Uterus (tissue), 4 donors: ENCODE data around the gene SACS. TPM values are rescaled to one million over a fixed set of nuclear protein-coding genes. Genes with fewer than 3 reads are reported as not detected.

Experiments used
- DNase-seq, 2 donors: peaks; one replicate each; pipeline ENCODE4 v3.0.0-alpha.2; 2019 to 2020
- H3K27ac ChIP-seq, 2 donors: fragments of 200-600 bp; sonication (generic); 1 replicate in 1 of 2; 2 replicates in 1 of 2; pipeline ENCODE4 v1.5.1; 2016 to 2018
- H3K27me3 ChIP-seq, 2 donors: fragments of 200-600 bp; sonication (generic); one replicate each; pipeline ENCODE4 v1.5.1; 2018 to 2019; ENCODE audit warnings: control low read depth in 1 of 2
- H3K36me3 ChIP-seq, 2 donors: fragments of 200-600 bp; sonication (generic); one replicate each; pipeline ENCODE4 v1.5.1; 2019; ENCODE audit warnings: control low read depth in 1 of 2
- H3K4me1 ChIP-seq, 2 donors: fragments of 200-600 bp; sonication (generic); one replicate each; pipeline ENCODE4 v1.5.1; 2018 to 2019; ENCODE audit warnings: control low read depth in 1 of 2
- H3K4me3 ChIP-seq, 2 donors: fragments of 200-600 bp; sonication (generic); 1 replicate in 1 of 2; 2 replicates in 1 of 2; pipeline ENCODE4 v1.5.1; 2018 to 2019; ENCODE audit warnings: mild to moderate bottlenecking in 1 of 2
- H3K9me3 ChIP-seq, 2 donors: fragments of 200-600 bp; sonication (generic); one replicate each; pipeline ENCODE4 v1.5.1; 2019; ENCODE audit warnings: control low read depth in 1 of 2
- POLR2A ChIP-seq, 2 donors: fragments of 450-650 bp; IDR thresholded peaks; one replicate each; pipeline ENCODE4 v1.6.1; 2016; ENCODE audit warnings: antibody characterized with exemption in 2 of 2, mild to moderate bottlenecking in 1 of 2, moderate library complexity in 1 of 2
- intact Hi-C: fragments of 100-400 bp; cut with DNase I; formaldehyde crosslinking; loops from one replicate; pipeline ENCODE4 v1.15.1; 2023; ENCODE audit warnings: low total_unique reads
- total RNA-seq, 4 donors: library from RNA; depleted of rRNA in 3 of 4; stranded (reverse); fragments of >200 nt in 3 of 4; gene quantifications; one replicate each; pipeline versions ENCODE4 v1.1.0 to v1.2.4, GENCODE V29; 2014 to 2023
- TF ChIP-seq, protein P1 (sequence below), 4 experiments: fragments of 200-600 bp in 2 of 4; fragments of 450-650 bp in 2 of 4; sonication (generic) in 2 of 4; IDR thresholded peaks; one replicate each; pipeline ENCODE4 v1.5.1; 2016 to 2019; ENCODE audit warnings: antibody characterized with exemption in 4 of 4, mild to moderate bottlenecking in 2 of 4, moderate library complexity in 1 of 4
- donor health status: DM: yes; HTN: yes; CAD: no.

Gene SACS
- total RNA-seq, 4 donors from 2014 or later: 9.0 to 70.5 (median 20.5) TPM

DNA sequence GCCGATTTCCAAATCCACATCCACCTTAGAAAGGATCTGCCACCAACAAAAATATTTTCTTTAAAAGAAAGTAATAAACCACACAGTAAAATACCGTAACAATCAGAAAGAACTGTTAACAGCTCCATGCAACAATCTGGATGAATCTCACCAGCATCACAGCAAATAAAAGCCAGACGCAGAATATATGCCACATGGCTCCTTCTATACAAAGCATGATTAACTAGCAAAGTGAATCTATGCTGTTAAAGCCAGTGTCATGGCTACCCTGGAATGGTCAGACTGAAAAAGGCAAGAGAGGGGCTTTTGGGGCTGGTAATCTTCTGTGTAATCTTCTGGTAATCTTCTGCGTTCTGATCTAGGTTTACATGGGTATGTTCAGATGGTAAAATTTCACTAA is 81.3 kb downstream of the SACS start:
- Histone ChIP-seq H3K4me1 (no peaks in the 10 kb centered on the region), H3K27ac (no peak overlapping the region)
- intact Hi-C loops: no loop called here

DNA sequence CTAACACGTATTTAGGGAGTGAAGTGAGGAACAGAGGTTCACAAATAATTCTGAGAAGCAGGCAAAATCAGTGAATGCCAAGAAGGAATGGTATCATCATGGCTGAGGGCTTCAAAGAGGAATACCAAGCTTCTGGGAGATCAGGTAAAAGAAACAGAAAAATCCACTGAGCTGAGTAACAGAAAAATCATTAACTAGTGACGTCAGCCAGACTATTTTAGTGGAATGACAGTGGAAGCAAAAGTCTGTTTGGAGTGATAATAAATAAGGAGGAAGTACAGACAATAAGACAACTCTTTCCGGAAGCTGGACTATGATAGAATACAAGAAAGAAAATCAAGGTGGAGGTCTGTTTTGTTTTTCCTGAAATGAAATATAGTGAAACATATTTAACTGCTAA is 83.5 kb downstream of the SACS start:
- no peaks in the 10 kb centered on the region for H3K4me1 ChIP-seq
- no peak overlapping the region for H3K4me3 ChIP-seq
- DNase-seq: no peak
- H3K36me3 ChIP-seq: no peaks in the 10 kb centered on the region
- H3K27ac ChIP-seq: no peak overlapping the region
- TF ChIP-seq, protein P1, sequence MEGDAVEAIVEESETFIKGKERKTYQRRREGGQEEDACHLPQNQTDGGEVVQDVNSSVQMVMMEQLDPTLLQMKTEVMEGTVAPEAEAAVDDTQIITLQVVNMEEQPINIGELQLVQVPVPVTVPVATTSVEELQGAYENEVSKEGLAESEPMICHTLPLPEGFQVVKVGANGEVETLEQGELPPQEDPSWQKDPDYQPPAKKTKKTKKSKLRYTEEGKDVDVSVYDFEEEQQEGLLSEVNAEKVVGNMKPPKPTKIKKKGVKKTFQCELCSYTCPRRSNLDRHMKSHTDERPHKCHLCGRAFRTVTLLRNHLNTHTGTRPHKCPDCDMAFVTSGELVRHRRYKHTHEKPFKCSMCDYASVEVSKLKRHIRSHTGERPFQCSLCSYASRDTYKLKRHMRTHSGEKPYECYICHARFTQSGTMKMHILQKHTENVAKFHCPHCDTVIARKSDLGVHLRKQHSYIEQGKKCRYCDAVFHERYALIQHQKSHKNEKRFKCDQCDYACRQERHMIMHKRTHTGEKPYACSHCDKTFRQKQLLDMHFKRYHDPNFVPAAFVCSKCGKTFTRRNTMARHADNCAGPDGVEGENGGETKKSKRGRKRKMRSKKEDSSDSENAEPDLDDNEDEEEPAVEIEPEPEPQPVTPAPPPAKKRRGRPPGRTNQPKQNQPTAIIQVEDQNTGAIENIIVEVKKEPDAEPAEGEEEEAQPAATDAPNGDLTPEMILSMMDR (IDR thresholded peaks at IDR 0.05): no peak
- TF ChIP-seq POLR2A (IDR thresholded peaks at IDR 0.05): no peak
- H3K9me3 ChIP-seq: no peaks in the 10 kb centered on the region
- intact Hi-C loops: no loop called here
- H3K27me3 ChIP-seq: no peaks in the 10 kb centered on the region

More for the DNA sequence above, 81.3 kb downstream of the SACS start:
- Histone ChIP-seq H3K4me3 (no peak overlapping the region), H3K36me3 (no peaks in the 10 kb centered on the region), H3K27me3 (no peaks in the 10 kb centered on the region), H3K9me3 (no peaks in the 10 kb centered on the region)
- TF ChIP-seq, protein P1 (IDR thresholded peaks at IDR 0.05): no peak
- TF ChIP-seq POLR2A (IDR thresholded peaks at IDR 0.05): no peak
- no peak for DNase-seq

DNA sequence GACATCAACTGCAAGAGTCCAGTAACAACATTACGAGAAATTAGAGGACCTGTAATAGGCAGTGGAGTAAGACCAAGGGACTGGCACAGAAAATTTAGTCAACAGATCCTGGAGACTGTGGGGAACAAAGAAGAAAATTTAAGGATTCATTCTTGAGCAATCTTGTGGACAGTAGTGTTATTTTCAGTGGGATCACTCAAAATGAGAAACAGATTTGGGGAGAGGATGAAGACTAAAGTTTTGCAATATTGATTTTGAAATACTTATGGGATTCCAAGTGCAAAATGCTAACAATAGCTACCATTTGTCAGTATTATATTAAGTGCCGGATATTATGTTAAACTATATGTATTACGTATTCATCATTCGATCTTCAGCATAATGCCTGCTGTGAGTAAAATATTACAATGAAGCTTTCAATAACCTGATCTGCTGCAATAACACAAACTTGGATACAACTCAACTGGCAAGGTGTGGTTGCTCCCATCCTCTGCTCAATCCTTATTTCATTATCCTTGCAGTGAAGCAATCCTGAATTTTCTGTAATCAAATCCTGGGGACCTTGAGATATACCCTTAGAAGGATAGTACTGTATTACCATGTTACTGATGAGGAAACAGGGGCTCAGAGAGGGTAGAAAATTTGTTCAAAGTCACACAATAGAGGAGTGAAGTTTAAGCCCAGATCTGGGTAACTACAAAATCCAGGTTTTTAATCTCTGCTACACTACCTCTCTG is 84.2 kb downstream of the SACS start:
- no peak for DNase-seq
- Histone ChIP-seq H3K27ac (no peak overlapping the region), H3K36me3 (no peaks in the 10 kb centered on the region), H3K4me3 (no peak overlapping the region), H3K4me1 (no peaks in the 10 kb centered on the region), H3K27me3 (no peaks in the 10 kb centered on the region), H3K9me3 (no peaks in the 10 kb centered on the region)
- TF ChIP-seq POLR2A (IDR thresholded peaks at IDR 0.05): no peak
- TF ChIP-seq, protein P1 (IDR thresholded peaks at IDR 0.05): no peak
- intact Hi-C loops: no loop called here

DNA sequence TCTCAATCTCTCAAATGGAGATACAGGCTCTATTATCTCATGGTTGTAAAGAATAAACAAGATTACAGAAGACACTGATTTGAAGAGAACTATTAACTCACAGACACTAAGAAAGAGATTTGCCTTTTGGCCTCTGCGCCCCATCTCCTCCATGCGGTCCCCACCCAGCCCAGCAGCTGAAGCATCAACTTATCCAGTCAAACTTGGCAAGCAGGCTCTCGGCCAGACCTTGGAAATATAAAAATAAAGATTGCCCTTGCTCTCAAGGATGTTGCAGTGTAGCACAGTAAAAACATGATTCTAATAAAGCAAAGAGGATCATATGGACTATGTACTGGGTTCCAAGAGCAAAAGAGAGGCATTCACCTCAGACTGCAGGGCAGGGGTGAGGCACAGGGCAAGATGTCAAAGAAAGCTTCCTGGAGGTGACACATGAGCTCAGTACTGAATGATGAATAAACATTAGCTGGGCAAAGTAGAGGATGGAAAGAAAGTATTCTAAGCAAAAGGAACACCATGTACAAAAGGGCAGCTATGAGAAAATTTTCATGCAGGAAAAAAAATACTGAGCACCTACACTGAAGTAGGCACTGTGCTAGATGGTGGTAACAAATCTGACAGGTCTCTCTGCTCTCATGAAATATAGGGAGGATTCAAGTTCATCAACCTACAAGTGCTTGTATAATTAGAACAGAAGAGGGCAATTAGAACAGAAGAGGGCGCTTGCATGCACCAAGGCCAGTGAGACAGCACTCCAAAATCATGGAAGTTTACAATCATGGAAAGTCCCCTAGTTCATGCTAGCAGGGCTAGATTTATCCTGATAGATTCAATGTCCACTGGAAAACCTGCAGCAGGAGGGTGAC is 85.0 kb downstream of the SACS start:
- H3K4me1 ChIP-seq: no peaks in the 10 kb centered on the region
- no peak for DNase-seq
- H3K27ac ChIP-seq: no peak overlapping the region
- no peaks in the 10 kb centered on the region for H3K27me3 ChIP-seq
- no peak overlapping the region for H3K4me3 ChIP-seq
- no peaks in the 10 kb centered on the region for H3K9me3 ChIP-seq
- intact Hi-C loops: no loop called here
- no peaks in the 10 kb centered on the region for H3K36me3 ChIP-seq
- TF ChIP-seq, protein P1 (IDR thresholded peaks at IDR 0.05): no peak
- TF ChIP-seq POLR2A (IDR thresholded peaks at IDR 0.05): no peak

DNA sequence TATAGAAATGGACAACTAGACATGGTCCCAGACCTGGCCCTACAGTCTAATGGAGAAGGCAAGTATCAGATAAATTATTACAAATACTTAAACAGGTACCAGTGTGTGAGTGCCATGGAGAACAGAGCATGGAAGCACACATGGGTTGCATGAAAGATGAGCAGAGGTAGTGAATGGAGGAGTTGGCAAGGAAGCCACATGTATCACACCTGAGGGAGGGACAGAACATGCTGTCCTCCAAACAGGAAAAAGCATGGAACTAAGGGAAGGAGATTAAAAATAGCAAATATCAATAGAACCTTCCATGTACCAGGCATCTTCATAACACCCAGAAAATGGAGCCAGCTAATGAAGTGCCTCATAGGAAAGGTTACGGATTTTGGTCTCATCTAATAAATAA is 85.9 kb downstream of the SACS start:
- no peaks in the 10 kb centered on the region for H3K9me3 ChIP-seq
- TF ChIP-seq POLR2A (IDR thresholded peaks at IDR 0.05): no peak
- TF ChIP-seq, protein P1 (IDR thresholded peaks at IDR 0.05): no peak
- intact Hi-C loops: no loop called here
- DNase-seq: no peak
- no peaks in the 10 kb centered on the region for H3K36me3 ChIP-seq
- H3K4me3 ChIP-seq: no peak overlapping the region
- no peak overlapping the region for H3K27ac ChIP-seq
- H3K27me3 ChIP-seq: no peaks in the 10 kb centered on the region
- no peaks in the 10 kb centered on the region for H3K4me1 ChIP-seq
